Measurements from ENCODE around the gene HNF4A.

HNF4A gene

DNA sequence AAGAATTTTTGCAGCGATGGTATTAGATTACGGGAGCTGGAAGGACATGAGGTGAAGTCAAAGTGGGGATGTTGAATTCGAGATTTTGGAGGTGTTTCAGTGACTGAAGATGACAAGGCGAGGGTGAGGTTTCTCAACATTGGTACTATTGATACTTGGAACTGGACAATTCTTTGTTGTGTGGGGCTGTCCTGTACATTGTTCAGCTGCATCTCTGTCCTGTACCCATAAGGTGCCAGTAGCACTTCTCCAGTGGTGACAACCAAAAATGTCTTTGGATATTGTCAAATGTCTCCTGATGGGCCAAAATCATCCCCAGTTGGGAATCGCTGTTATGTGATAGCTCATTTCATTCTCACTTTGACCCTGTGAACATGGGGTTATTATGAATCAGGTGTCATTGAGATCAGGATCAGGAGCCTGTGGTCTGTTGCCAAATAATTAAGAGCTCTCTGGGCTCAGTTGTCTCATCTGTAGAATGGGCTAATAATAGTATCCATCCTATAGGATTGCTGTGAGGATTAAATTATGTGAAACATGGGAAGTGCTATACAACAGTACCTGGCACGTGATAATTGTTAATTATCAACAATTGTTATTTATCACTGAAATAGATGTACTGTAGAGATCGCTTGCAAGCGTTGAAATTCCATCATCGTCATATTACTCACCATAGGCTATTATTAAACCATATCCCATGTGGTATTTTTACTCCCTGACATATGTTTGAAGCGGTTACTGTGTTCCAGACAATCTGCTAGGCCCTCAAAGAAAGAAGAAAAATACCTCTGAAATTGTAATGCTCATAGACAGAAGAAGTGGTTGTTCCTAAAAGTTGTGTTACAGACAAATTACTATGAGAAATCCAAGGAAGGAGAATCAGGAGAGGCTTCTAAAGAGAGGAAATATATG lies 71.6 kb downstream of the HNF4A start:
- DNase-seq: no peak

DNA sequence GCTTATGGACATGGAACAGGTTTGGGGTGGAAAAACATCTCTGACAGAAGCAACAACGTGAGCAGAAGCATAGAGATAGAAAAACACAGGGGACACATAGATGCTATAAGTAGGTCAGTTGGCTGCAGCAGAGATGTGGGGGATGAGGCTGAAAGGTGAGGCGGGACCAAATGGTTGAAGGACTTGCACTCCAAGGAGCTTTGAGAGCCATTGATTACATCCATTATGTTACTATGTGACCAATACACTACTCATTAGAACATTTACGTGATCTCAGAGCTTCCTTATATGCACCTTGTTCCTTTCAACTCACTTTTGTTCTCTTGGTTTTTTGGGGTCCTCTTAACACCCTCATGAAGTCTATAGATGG lies 72.3 kb downstream of the HNF4A start:
- DNase-seq: no peak

DNA sequence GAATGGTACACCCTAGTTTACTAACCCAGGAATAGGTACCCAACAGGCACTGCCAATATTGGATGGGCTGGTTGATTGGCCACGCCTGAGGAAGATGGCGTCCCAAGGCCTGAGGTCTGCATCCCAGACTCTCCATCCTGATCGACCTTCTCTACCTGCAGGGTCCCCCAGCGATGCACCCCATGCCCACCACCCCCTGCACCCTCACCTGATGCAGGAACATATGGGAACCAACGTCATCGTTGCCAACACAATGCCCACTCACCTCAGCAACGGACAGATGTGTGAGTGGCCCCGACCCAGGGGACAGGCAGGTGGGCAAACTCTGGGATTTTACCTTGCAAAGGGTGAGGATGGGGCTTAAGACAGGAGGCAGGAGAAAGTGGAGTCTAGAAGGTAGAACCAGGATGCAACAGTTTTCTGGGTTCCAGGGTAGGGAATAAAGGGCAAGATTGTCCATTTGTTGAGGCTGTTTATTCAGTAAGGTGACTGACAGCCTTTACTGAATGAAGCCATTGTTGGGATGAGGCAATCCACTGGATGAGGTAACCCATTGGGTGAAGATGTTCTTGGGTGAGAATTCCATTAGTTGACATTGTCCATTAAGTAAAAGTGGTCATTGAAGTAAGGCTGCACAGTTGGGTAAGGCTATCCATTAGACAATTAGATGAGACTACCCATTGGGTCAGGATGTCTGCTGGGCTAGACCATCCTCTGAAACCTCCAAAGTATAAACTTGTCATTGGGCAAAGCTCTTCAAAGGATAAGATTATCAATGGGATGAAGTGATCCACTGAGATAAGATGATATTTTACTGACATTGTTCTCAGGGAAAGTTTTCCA lies 72.9 kb downstream of the HNF4A start:
- DNase-seq: no peak

DNA sequence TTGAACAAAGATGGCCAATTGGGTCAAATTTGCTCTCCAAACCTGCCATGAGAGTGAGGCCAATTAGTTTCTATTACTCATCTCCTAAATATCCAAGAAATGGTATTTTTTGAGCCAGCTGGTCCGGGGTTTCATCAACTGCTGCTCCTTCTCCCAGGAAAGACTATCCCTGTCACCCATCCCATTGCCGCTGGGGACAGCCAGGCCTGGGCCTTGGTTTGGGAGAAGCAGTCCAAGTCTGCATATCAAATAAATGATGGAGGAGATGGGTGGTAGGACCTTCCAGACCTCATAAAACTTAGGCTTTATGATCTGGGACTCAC lies 73.5 kb downstream of the HNF4A start:
- DNase-seq: no peak

DNA sequence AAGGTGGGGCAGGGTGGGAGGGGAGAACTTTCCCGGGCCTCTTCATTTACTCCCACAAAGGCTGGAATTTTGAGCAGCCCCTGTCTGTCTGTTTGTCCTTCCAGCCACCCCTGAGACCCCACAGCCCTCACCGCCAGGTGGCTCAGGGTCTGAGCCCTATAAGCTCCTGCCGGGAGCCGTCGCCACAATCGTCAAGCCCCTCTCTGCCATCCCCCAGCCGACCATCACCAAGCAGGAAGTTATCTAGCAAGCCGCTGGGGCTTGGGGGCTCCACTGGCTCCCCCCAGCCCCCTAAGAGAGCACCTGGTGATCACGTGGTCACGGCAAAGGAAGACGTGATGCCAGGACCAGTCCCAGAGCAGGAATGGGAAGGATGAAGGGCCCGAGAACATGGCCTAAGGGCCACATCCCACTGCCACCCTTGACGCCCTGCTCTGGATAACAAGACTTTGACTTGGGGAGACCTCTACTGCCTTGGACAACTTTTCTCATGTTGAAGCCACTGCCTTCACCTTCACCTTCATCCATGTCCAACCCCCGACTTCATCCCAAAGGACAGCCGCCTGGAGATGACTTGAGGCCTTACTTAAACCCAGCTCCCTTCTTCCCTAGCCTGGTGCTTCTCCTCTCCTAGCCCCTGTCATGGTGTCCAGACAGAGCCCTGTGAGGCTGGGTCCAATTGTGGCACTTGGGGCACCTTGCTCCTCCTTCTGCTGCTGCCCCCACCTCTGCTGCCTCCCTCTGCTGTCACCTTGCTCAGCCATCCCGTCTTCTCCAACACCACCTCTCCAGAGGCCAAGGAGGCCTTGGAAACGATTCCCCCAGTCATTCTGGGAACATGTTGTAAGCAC lies 74.1 kb downstream of the HNF4A start:
- DNase-seq: no peak

DNA sequence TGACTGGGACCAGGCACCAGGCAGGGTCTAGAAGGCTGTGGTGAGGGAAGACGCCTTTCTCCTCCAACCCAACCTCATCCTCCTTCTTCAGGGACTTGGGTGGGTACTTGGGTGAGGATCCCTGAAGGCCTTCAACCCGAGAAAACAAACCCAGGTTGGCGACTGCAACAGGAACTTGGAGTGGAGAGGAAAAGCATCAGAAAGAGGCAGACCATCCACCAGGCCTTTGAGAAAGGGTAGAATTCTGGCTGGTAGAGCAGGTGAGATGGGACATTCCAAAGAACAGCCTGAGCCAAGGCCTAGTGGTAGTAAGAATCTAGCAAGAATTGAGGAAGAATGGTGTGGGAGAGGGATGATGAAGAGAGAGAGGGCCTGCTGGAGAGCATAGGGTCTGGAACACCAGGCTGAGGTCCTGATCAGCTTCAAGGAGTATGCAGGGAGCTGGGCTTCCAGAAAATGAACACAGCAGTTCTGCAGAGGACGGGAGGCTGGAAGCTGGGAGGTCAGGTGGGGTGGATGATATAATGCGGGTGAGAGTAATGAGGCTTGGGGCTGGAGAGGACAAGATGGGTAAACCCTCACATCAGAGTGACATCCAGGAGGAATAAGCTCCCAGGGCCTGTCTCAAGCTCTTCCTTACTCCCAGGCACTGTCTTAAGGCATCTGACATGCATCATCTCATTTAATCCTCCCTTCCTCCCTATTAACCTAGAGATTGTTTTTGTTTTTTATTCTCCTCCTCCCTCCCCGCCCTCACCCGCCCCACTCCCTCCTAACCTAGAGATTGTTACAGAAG lies 75.0 kb downstream of the HNF4A start:
- DNase-seq: no peak

DNA sequence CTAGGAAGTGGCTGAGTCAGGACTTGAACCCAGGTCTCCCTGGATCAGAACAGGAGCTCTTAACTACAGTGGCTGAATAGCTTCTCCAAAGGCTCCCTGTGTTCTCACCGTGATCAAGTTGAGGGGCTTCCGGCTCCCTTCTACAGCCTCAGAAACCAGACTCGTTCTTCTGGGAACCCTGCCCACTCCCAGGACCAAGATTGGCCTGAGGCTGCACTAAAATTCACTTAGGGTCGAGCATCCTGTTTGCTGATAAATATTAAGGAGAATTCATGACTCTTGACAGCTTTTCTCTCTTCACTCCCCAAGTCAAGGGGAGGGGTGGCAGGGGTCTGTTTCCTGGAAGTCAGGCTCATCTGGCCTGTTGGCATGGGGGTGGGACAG lies 75.6 kb downstream of the HNF4A start:
- DNase-seq: no peak

DNA sequence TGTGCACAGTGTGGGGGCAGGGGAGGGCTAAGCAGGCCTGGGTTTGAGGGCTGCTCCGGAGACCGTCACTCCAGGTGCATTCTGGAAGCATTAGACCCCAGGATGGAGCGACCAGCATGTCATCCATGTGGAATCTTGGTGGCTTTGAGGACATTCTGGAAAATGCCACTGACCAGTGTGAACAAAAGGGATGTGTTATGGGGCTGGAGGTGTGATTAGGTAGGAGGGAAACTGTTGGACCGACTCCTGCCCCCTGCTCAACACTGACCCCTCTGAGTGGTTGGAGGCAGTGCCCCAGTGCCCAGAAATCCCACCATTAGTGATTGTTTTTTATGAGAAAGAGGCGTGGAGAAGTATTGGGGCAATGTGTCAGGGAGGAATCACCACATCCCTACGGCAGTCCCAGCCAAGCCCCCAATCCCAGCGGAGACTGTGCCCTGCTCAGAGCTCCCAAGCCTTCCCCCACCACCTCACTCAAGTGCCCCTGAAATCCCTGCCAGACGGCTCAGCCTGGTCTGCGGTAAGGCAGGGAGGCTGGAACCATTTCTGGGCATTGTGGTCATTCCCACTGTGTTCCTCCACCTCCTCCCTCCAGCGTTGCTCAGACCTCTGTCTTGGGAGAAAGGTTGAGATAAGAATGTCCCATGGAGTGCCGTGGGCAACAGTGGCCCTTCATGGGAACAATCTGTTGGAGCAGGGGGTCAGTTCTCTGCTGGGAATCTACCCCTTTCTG lies 76.2 kb downstream of the HNF4A start:
- DNase-seq: no peak

DNA sequence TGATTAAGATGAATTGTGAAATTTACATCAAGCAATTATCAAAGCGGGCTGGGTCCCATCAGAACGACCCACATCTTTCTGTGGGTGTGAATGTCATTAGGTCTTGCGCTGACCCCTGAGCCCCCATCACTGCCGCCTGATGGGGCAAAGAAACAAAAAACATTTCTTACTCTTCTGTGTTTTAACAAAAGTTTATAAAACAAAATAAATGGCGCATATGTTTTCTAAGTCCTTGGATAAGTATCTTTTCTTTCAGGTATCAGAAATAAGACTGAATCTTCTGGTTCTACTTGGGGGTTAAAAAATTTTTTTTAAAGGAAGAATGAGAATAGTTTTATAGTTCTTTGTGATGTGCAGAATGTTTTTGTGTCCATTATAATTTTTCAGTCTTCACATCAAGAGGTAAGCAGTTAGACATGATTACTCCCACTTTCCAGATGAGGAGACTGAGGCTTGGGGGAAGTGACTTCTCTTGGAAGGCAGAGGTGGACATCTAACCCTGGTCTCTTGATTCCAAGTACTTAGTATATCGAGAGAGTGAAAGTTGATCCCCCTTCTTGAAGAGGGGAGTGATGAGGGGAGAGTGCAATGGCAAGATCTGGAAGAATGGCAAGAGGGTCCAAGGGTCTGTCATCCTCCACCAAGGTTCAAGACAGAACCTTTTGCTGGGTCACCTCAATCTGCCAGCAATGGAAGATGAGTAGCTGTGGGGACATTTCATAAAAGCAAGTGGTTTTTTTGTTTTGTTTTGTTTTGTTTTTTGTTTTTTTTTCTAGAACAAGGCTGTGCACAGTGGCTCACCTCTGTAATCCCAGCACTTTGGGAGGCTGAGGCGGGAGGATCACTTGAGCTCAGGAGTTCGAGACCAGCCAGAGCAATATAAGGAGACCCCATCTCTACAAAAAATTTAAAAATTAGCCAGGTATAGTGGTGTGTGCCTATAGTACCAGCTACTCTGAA lies 77.4 kb downstream of the HNF4A start:
- no peak for DNase-seq

DNA sequence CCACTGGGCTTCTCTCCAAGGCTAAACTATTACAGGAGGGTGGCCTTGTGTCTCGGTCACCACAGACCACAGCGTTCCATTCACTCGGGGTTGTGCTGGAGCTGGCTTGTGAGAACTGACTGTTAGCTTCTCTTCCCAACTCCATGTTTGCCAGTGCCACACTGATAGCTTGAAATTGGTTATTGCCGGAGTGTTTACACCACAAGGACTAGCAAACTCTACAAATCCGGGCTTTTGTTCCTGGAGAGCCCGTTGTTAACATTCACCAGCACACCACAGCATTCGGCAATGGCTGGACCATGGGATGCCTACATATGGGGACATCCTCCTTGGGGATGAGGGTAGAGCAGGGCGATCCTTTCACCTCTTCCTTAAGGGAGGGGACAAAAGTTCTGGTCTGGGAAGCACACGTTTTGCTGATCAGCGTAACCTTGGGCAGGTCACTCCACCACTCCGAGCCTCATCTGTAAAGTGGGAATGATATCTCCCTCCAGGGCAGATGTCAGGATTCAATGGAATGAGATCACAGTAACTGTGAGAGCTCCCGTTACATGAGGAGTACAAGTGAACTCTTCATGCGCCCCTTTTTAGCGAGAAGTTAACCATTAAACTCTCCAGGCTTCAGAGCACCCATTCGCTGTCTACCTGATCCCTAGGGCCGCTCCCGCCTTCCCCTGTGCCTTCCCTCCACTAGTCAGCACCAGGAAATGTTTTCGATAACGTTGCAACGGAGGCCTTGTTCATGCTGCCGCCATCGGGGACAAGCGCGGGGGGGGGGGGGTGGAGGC lies 78.4 kb downstream of the HNF4A start:
- no peak for DNase-seq

DNA sequence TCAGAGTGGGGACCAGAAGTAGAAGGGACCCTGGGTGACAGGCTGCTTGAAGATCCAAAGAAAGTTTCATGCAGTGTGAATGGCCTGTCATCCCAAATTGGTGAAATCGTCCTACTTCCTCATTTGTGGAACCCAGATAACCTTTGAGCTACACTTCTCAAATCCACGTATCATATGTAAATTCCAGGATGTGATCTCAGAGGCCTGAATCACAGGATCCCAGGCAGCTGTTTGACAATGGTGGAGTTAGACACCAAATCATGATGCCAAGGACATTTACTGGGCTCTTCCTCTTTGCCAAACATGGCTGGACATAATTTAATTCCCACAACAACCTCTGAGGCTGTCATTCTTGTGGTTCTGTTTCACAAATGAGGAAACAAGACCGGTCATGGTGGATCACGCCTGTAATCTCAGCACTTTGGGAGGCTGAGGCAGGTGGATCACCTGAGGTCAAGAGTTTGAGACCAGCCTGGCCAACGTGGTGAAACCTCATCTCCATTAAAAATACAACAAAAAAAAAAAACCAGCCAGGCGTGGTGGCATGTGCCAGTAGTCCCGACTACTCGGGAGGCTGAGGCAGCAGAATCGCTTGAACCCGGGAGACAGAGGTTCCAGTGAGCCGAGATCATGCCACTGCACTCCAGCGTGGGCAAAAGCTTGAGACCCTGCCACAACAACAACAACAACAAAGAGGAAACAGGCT lies 80.3 kb downstream of the HNF4A start:
- DNase-seq: no peak

DNA sequence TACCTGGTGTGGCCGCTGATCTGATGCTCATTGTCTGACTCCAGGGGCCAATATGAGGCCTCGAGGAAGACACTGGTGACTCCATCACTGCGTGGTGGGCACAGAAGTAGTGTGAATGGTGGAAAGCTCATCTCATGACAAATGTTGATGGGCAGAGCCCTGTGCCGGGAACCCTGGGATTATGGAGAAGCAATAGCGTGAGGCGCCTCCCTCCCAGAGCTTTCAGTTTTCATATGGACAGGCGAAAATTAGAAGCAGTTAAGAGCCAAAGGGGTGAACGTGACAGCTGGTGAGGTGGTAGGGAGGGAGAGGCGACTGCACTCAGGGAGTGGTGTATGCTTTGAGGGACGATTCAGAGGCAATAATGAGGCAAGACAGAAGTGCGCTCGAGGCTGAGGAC lies 80.9 kb downstream of the HNF4A start:
- no peak for DNase-seq

DNA sequence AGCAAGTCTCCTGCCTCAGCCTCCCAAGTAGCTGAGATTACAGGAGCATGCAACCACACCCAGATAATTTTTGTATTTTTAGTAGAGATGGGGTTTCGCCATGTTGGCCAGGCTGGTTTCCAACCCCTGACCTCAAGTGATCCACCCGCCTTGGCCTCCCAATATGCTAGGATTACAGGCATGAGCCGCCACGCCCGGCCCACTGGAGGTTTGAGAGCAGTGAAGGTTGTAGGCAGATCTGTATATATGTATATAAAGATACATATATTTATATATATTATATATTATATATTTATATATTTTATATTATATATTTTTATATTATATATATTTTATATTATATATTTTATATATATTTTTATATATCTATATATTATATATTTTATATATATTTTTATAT lies 82.0 kb downstream of the HNF4A start:
- no peak for DNase-seq

DNA sequence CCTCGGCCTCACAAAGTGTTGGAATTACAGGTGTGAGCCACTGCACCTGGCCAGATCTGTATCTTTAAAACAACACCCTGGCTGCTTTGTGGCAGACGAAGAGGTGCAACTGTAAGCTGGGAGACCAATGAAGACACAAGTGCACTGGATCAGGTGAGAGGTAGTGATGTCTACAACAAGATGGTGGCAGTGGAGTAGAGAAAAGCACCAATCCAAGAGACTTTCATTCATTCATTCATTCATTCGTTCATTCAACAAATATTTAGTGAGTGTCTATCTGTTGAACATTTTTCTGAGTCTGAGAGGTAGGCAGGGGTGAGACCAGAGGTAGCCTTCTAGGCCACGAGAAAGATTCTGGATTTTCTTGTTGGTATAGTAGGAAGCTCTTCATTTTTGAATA lies 83.3 kb downstream of the HNF4A start:
- no peak for DNase-seq

DNA sequence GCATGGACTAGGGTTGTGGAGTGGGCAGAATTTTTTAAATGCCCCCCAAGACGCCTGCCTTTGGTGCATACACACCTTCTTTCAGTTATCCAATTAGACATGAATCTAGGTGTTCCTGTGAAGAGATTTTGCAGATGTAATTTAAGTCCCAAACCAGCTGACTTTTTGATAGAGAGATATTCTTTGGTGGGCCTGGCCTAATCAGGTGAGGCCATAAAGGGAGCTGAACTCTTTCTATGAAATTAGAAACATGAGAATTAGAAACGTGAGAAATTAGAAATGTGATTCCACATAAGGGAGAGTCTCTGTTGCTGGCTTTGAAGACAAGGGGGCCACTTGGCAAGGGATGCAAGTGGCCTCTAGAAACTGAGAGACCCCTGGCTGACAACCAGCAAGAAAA lies 83.8 kb downstream of the HNF4A start:
- DNase-seq: no peak

DNA sequence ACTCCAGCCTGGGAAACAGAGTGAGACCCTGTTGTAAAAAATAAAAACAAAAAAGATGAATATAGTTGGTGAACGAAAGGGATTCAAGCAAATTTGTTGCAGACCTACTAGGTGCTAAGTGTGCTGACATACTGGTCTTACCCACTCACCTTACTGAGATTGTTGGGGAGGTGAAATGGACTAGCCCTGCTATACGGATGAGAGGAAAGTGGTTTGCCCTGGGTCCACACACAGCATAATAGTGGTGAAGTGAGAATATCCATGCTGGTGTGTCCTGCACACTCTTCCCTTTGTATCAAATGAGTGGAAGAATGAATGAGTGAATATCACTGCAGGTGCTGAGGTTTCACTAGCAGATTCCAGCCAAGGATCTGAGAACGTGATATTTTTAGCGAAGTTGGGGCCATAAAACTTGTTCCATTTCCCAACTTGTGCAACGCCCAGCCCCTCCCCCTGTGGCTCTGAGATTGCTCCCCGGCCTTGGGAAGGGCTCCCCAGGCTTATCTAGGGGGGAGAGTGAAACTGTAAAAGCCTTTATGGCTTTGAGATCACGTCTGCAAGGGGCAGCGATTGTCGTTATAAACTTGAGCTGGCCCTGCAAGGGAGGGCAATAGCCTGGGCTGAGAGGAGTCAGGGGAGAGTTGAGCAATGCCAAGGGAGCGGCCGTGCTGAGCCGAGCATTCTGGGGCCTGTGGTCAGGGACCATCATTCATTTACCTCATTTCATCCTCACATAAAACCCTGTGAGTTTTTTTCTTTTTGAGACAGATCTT lies 87.0 kb downstream of the HNF4A start:
- no peak for DNase-seq

DNA sequence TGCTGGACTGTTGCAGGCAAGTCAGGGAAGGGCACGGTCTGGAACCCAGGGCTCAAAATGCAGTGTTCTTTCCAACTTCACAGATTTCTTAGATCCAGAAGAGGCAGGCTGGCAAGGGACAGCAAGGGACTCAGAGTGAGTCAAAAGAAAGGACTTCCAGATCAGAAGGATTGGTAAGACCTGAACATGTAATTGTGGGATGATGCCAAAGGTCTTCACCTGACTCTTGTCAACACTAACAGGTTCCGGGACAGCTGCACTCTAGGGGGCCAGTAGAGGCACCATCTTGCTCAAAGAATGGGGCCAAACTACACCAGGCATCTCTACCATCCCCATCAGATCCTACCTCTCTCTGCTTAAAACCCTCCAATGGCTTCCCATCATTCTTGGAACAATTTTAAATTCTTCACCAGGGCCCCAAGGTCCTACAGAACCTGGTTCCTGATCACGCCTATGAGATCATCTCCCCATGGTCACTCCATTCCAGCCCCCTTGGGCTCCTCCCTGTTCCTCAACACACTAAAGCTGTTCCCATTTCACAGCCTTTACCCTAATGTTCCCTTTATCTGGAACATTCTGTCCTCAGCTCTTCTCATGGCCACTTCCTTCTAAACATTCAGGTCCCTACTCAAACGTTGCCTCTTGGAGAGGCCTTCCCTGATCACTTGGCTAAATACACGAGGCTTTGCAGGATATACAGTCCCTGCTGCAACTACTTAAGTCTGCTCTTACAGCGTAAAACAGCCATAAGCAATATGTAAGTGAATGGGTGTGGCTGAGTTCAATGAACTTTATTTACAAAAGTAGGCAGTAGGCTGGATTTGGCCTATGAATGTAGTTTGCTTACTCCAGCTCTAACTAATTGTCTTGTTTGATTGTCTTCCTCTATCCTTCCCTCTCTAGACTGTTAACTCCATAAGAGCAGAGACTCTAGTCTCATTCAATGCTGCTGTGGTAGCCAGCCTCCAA lies 90.5 kb downstream of the HNF4A start:
- DNase-seq: no peak

Measured in fibroblast of skin of abdomen (primary cell).